Stimulated activated CD4-positive, alpha-beta T cell treated with anti-CD3 and anti-CD28 coated beads, Interleukin-15, amount 100 ng/mL, for 1 hour (primary cell): ENCODE results near the gene RAC2.
A peak's percentile ranks its signal among the peaks of the same experiment; 100 is the strongest.
"Not testable (repeated sequence)": the region's sequence is repeated elsewhere in the genome, so short reads cannot be mapped to it uniquely, and the experiment has no call there.

ENCODE experiments used
- DNase-seq, 2 donors: peaks; one replicate each; pipeline ENCODE4 v3.0.0-alpha.2; 2020; ENCODE audit warnings: low read depth in 1 of 2, low spot score in 1 of 2

RAC2 gene

GRCh38 chr22:37206841-37207821 lies 36.9 kb downstream of the RAC2 start:
- DNase-seq: no peak

- no peak for DNase-seq
Measured at GRCh38 chr22:37206118-37206840, 37.8 kb downstream of the RAC2 start.

GRCh38 chr22:37205046-37205445 lies 39.0 kb downstream of the RAC2 start:
- no peak for DNase-seq

GRCh38 chr22:37204045-37204655 lies 39.9 kb downstream of the RAC2 start:
- DNase-seq: no peak

- DNase-seq: no peak
Measured at GRCh38 chr22:37203354-37204044, 40.6 kb downstream of the RAC2 start.

GRCh38 chr22:37202716-37203115 lies 41.4 kb downstream of the RAC2 start:
- DNase-seq: no peak

- no peak for DNase-seq
Measured at GRCh38 chr22:37202001-37202555, 42.0 kb downstream of the RAC2 start.

GRCh38 chr22:37201443-37201820 lies 42.6 kb downstream of the RAC2 start:
- not testable (repeated sequence) for DNase-seq

GRCh38 chr22:37199760-37200108 lies 44.3 kb downstream of the RAC2 start:
- no peak for DNase-seq

GRCh38 chr22:37199103-37199759 lies 44.8 kb downstream of the RAC2 start:
- DNase-seq: peak; percentile 98 to 100

GRCh38 chr22:37198258-37199102 lies 45.6 kb downstream of the RAC2 start:
- DNase-seq: peak; percentile 79 to 94

GRCh38 chr22:37197451-37198257 lies 46.4 kb downstream of the RAC2 start:
- no peak for DNase-seq

- DNase-seq: no peak
Measured at GRCh38 chr22:37196539-37197450, 47.3 kb downstream of the RAC2 start.

GRCh38 chr22:37195921-37196320 lies 48.1 kb downstream of the RAC2 start:
- no peak for DNase-seq

- DNase-seq: no peak
Measured at GRCh38 chr22:37194750-37195149, 49.3 kb downstream of the RAC2 start.

- no peak for DNase-seq
Measured at GRCh38 chr22:37193629-37194191, 50.4 kb downstream of the RAC2 start.

GRCh38 chr22:37192741-37193140 lies 51.3 kb downstream of the RAC2 start:
- no peak for DNase-seq
